Activated CD4-positive, CD25-positive, alpha-beta regulatory T cell treated with anti-CD3 and anti-CD28 coated beads, Interleukin-2, amount 50 U/mL, for 24 hours (primary cell): ENCODE data around the gene CHID1.

Source experiments
- ATAC-seq, 2 donors: fragments of 150-1000 bp; cut with Tn5 transposase; one replicate each; pipeline ENCODE4 v1.10.0; 2021; ENCODE audit warnings: mild to moderate bottlenecking in 1 of 2, moderate library complexity in 1 of 2

Gene CHID1

DNA sequence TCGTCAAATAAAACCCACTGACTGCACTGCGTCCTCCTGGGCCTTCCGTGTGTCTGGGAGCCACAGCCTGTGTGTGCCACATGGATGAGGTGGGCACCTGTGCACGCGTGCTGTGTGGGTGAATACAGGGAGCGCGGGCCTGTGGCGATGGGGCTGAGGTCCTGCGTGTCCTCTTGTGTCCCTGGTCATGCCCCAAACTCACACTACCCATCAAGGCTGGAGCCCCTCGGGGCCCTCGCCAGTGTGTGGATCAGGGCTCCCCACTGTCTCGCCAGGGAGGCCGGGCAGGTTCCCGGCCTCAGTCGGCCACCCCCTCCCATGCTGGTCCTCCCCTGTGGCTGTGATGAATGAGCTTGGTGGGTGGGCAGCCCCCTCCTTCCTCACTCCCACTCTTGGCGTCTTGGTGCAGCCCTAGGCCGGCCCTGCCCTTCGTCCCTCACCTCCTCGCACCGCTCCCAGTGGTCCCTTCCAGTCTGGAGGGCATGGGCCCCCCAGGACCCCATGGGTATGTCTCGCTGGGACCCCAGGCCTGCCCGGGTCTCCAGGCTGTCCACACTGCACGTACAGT is 78.6 kb downstream of the CHID1 start:
- ATAC-seq, result no peak

DNA sequence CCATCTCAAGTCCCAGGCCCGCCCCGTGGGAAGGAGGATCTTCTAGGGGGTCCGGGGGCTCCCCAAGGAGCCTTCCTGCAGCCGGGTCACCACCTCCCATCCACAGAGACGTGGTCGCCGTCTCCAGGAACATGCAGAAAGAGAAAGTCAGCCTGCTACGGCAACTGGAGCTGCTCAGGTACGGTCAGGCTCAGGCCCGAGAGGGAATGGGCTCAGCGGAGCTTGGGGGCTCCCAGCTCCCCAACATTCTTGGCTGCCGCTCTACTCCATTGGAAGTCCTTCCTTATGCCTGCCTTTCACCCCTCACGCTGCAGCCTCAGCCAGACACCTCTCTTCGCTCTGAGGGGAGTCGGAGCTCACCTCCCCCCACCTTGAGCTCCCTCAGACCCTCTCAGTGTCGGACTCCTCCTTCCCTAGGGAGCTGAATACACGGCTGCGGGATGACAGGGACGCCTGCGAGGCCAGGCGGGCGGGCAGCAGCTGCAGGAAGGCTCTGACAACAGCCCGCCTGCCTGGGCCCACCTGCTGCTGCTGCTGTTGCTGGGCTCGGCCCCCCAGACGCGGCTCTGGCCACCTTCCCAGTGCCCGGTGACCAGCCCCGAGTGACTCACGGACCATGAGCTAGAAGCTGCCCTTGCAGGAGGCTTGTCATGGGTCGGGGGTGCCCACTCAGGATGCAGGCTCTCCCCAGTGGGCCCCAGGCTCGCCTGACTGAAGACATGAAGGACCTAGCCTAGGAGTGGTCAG is 79.3 kb downstream of the CHID1 start:
- ATAC-seq, result no peak

DNA sequence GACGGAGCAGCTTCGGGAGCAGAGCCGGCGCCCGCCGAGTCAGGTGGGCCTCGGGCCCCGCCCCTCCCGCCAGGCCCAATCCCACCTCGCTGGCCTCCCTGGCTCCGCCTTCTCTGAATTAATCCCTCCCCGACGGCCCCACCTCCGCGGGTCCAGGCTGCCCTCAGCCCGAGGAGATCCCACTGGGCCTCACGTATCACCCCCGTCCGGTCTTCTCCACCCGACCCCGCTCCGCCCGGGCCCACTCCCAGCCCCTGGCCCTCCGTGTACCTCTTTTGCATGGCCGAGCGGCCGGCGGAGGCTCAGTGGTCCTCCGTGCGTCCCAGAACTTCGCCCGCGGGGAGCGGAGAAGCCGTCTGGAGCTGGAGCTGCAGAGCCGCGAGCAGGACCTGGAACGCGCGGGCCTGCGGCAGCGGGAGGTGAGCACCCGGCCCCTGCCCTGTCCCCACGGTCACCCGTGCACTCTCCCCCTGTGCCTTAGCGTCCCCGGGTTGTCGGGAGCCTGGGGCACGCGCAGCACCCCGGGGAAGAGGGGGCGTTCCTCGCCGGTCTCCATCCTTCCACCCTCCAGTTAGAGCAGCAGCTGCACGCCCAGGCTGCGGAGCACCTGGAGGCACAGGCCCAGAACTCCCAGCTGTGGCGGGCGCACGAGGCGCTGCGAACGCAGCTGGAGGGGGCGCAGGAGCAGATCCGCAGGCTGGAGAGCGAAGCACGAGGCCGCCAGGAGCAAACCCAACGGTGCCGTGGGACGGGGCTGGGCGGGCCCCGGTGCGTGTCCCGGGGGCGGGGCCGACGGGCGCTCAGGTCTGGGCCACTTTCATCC is 80.1 kb downstream of the CHID1 start:
- peak; percentile 52 to 53 for ATAC-seq

DNA sequence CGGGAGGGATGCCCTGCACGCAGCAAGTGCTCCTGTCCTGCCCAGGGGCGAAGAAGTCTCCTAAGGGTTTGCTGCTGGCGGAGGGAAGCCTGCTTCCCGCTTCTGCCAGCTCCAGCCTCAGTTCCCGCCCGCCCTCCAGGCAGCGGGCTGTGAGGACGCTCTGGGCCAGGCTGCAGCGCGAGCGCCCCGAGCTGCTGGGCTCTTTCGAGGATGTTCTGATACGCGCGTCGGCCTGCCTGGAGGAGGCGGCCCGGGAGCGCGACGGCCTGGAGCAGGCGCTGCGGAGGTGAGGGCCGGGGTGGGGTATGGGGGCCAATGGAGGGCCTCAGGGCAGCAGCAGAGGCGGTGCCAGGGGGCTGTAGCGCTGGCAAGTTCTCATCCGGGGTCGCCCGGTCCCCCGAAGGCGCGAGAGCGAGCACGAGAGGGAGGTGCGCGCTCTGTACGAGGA is 80.7 kb downstream of the CHID1 start:
- peak in 1 of 2 donors; percentile 3 for ATAC-seq

DNA sequence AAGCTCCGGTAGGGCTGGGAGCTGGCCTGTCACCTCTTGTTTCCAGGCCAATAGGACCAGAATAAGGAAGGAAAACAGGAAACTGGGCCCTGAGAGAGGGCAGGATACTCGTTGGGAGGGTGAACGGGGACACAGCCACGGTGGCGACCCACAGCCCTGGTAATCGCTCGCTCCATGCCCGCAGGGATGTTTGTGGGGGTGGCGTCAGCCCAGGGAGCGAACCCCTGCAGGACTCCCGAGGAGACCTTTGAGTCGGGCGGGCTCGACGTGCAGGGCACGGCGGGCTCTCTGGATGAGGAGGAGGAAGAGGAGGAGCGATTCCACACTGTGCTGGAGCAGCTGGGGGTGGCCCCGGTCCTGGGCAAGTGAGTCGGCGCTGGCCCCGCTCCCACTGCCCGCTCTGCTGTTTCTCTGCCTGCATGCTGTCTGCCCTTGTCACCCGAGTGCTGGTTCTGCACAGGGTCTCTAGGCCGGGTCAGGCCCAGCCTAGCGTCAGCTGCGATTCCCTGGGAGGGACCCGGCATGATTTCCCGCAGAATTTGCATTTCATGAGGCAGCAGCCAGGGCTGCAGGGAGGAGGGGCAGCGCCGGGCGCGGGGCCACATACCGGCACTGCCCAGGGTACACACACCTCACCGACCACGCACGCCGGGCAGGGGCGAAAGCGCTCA is 81.3 kb downstream of the CHID1 start:
- ATAC-seq, result no peak

DNA sequence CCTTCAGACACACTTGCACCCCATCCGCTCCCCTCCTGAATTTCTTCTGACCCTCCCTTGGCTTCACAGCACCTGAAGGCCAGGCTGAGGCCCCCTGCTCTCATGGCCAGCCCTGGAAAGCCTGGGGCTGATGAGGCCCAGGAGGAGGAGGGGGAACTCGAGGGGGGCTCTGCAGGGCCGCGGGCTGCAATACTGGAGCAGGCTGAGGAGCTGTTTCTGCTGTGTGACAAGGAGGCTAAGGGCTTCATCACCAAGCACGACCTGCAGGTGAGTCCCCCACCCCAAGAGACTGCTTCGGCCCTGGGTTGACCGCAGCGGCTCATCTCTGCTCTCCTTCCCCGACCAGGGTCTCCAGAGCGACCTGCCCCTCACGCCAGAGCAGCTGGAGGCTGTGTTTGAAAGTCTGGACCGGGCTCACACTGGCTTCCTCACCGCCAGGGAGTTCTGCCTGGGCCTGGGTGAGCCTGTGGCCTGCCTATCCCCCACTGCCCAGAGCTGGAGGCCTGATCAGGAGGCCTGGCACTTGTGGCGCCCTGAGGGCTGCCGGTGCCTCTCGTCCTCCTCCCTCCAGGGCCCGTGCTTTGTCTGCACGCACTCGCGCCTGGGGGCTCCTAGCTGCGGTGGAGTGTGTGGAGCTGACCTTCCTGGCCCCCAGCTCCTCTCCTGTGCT is 82.0 kb downstream of the CHID1 start:
- ATAC-seq, result no peak

DNA sequence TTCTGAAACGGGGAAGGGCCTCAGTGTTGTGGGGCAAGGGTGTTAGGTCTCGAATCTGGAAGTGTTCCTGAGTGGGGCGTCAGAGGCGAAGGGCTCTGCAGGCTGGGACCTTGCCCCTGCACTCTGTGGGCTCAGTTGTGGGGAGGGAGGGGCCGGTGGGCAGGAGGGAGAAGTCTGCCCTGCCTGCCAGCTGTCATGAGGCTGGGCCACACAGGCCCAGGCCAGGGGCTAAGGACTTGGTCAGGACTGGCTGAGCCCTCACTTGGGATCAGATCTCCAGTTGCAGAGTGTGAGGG is 82.8 kb downstream of the CHID1 start, which contains the start of gene CRACR2B:
Gene CRACR2B, plus strand, starts transcription at position 23 of the 296 bp plus-strand sequence. CDS start 689 bp downstream, outside the sequence.
- ATAC-seq, result no peak

DNA sequence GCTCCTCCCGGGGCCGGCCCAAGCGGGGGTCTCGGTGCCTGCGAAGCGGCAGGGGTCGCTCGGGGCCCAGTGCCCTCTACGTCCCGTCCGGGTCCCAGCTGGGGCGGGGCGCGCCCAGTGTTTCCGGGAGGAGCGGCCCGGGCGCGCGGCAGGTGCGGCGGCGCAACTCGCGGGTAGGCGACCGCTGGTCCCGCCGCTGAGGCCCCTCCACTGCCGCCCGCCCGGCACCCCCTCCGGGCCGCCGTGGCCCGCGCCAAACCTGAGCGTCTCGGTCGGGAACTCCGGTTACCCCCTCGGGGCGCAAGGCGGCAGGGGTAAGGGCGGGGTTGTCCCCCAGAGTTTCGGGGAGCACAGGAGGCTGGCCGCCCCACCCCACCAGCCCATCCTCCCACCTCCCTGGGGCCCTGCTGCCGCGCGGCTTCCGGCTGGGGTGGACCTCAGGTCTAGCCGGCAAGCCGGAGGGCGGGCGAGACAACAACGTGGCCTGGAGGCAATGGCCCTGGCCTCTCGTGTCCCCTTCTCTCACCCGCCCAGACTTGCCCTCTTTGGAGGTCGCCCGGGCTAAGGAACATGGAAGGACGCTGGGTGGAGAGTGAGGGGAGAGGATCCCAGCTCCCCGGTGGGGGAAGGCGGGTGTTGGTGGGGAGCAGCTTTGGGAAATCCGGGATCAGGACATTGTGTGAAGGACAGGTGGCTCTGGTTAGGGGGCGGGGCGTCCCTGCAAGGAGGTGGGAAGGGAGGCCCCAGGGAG is 83.3 kb downstream of the CHID1 start:
- ATAC-seq, result no peak

DNA sequence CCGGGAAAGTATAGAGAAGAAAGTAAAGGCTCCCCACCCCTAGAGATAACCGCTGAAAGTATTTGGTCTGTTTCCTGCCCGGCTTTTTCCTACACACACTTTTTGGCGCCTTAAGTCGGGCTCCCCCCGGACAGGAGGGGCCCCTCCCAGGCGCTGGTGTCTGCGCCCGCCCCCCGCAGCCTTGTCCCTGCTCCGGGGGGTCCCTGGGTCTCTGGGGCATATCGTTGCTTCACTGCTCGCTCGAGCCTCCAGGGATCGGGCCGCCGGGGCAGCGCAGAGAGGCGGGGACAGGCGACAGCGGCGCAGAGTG is 83.8 kb downstream of the CHID1 start:
- ATAC-seq, result no peak

DNA sequence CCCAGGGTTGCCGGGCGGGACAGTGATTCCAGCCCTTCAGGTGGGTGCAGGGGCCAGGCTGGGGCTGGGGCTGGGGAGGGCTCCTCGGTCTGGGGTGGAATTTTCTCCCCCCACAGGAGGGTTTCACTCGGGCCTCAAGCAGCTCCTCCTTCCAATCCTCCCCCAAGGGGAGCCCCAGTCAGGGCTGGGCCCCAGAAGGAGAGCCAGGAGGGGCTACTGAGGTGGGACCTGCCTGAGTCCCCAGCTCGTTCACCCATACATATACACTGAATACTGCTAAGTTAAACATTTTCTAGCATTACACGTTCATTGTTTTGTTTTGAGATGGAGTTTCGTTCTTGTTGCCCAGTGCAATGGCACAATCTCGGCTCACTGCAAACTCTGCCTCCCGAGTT is 84.4 kb downstream of the CHID1 start:
- no peak for ATAC-seq

DNA sequence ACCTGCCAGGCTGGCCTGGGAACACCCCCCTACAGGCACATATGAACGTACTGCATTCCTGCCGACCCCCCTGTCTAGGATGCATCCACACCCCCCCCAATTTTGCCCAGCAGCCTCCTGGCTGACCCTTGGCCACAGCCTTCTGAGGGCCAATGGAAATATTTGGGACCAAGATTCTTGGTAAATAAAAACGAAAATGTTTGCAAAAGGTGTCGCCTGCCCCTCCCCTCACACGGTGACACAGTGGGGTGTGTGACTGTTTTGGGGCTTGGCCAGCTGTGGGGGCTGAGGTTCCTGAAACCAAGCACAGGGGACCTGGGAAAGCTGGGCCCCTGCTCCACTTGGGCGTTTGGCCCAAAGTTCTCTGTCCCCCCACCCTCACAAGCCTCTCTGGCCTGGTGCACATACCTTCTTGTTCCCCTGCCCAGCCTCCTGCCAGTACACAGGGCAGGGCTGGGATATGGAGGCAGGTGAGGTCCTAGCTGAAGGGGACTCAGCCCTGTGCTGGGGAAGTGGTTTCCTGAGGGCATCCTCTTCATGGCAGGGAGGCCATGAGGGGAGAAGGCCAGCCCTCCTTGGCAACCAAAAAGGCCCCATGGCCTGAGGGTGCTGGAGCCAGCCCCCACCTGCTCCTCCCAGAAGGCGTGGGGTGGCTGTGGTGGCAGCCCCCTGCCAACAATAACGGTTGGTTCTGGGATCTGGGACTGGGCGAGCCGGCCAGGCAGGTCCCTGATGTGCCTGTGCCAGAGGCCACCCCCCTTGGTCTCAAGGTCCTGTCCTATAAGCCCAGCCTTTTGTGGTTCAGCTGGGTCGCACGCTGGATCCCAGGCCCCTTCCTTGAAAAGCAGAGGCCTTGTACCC is 85.0 kb downstream of the CHID1 start:
- no peak for ATAC-seq

DNA sequence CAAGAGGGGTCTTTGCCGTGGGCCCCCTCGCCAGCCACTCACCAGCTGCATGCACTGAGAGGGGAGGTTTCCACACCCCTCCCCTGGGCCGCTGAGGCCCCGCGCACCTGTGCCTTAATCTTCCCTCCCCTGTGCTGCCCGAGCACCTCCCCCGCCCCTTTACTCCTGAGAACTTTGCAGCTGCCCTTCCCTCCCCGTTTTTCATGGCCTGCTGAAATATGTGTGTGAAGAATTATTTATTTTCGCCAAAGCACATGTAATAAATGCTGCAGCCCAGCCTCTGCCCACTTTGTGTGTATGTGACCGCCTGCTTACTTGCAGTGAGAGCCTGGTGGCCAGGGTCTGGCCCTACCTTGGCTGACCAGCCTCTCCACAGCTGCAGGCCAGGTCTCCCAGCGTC is 85.7 kb downstream of the CHID1 start:
- no peak for ATAC-seq

DNA sequence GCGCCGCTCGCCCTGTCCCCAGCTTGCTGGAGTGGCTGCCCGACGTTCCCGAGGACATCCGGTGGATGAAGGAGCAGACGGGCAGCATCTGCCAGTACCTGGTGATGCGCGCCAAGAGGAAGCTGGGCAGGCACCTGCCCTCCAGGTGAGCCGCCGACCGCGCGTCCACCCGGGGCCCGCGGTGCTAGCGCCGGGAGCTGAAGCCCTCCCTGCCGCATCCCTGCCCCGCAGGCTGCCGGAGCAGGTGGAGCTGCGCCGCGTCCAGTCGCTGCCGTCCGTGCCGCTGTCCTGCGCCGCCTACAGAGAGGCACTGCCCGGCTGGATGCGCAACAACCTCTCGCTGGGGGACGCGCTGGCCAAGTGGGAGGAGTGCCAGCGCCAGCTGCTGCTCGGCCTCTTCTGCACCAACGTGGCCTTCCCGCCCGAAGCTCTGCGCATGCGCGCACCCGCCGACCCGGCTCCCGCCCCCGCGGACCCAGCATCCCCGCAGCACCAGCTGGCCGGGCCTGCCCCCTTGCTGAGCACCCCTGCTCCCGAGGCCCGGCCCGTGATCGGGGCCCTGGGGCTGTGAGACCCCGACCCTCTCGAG is 86.2 kb downstream of the CHID1 start:
- no peak for ATAC-seq

DNA sequence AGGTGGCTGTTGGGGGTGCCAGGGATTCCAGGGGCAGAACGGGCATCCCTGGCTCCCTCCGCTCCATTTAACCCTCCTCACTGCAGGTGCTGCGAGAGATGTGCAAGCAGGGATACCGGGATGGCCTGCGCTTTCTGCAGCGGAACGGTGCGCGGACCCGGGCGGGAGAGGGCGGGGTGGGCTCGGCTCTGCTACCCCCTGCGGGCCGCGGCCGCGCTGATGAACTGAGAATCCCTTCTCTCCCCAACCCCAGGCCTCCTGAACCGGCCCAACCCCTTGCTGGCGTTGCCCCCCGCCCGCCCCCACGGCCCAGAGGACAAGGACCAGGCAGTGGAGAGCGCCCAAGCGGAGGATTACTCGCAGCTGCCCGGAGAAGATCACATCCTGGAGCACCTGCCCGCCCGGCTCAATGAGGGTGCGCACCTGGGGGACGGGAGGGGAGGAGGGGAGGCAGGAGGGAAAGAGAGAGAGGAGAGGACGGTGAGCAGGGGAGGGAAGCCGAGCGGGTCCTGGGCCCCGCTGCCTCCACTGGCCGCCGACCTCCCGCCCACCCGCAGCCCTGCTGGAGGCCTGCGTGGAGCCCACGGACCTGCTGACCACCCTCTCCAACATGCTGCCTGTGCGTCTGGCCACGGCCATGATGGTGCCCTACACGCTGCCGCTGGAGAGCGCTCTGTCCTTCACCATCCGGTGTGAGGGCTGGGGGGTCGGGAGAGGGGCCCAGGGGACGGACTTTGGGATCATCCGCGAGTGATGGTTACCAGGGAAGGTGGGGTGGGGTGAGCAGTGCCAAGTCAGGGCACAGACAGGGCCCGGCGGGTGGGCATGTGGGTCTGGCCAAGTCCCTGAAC is 86.9 kb downstream of the CHID1 start:
- ATAC-seq, result no peak

DNA sequence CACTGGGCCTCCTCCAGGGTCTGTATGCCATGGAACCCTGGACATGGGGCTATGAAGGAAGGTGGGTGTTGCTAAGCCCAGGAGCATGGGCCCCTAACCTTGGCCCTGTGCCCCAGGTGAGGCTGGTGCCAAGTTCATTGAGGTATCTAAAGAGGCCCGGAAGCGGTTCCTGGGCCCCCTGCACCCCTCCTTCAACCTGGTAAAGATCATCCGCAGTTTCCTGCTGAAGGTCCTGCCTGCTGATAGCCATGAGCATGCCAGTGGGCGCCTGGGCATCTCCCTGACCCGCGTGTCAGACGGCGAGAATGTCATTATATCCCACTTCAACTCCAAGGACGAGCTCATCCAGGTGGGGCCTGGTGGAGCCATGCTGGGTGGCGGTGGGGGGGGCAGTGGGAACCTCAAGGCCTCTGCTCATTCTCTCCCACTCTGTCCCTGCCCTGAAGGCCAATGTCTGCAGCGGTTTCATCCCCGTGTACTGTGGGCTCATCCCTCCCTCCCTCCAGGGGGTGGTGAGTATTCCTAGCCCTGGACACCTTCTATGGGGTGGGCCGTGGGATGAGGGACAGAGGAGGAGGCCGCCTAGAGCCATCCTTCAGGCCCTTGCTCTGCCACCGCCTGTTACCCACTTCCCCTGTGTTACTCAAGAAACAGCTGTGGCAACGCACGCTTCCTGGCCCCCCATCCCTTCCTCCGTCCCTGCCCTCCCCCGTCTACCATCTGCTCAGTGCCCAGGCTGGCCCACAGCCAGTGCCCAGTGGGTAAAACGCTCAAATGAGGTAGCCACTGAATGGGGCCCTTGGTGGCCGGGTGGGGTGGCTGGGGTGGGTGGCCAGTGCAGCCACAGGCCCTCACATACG is 88.9 kb downstream of the CHID1 start:
- no peak for ATAC-seq

DNA sequence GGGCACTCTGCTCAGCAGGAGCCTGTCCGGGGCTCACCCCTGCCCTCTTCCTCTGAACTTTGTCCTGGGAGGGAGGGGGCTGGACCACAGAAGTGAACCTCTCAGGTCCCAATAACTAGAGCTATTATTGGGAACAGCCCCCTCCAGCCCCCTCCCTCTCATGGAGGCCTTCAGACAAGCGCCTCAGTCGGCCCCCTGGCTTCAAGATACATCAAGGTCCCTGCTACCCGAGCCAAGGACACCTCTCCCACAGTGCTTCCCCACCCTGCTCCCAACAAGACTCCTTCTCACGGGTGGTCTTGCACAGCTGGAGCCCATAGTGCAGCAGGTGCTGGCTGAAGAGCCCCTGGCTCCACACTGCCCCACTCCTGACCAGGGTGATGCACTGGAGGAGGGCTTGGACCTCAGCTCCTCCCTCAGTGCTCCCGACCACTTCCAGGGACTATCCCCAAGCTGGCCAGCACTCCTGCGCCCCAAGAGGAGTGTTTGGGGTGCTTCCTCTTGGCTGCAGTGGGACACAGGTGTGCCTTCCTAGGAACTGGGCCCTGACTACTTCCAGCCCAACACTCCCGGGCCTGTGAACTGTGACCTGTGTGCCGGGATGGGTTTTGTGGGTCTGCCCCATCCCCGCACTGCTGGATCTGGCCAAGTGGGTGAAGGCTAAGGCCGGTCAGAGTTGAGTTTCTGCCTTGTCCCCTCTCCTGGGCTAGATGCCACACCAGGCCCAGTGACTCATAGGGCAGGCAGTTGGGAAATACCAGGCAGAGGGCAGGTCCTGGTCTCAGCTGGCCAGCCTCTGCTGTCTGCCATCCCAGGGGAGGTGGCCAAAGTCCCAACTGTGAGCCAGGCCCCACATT is 89.7 kb downstream of the CHID1 start:
- ATAC-seq, result no peak

DNA sequence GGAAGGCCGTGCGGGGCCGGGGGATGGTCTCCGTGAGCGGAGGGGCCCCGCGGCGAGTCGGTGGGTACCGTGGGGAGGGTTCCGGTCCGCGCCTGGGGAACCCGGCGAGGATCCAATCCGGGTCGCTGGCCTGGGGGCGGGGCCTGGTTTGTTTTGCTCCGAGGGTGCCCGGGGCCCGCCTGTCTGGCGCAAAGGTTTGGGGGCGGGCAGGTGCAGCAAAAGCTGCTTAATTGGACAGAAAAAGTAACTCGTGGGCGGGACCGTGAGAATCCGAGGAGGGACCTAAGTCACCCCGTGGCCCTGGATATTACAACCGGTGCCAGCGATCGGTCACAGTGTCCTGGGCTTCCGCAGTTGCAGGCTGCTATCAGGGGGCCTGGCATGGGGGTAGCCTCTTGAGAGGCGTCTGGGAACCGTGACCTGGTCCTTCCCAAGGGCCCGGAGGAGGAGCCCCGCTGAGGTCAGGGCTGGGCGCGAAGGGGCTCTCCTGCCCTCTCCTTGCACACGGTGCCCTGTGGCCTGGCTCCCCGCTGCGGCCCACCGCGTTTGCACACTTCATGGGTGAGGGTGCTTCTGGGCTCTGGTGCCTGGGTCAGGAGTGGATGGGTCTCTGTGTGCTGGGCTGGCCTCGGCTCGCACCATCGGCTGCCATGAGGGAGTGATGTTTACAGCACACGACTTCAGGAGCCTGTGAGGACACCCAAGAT is 90.5 kb downstream of the CHID1 start:
- peak; percentile 75 to 77 for ATAC-seq
